GM12801 (cell line): ENCODE results near the gene NR5A1.

Experiments used
- CTCF ChIP-seq: IDR thresholded peaks from one replicate; pipeline ENCODE4 v1.5.1; 2011; ENCODE audit warnings: control low read depth; ENCODE audit not compliant: insufficient read length; ENCODE audit errors: extremely low read depth

NR5A1 gene

DNA sequence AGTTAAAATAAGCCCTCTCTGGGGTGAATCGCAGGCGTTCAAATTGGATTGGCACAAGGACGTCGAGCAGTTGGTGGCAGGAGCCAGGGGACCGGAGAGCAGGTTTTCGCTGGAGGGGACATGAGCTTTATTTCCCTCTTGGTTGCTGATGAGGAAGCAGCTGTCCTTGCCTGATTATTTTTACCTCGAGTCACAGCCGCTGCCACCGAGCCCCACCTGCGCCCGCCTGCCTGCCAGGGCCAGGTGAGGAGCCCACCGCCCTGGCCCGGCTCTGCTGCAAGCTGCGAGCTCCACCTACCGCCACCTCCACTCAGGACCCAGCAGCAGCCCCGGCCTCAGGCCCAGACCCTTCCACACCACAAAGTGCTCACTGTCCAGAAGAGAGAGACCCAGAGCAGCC is 65.9 kb downstream of the NR5A1 start:
- no peak for TF ChIP-seq CTCF

DNA sequence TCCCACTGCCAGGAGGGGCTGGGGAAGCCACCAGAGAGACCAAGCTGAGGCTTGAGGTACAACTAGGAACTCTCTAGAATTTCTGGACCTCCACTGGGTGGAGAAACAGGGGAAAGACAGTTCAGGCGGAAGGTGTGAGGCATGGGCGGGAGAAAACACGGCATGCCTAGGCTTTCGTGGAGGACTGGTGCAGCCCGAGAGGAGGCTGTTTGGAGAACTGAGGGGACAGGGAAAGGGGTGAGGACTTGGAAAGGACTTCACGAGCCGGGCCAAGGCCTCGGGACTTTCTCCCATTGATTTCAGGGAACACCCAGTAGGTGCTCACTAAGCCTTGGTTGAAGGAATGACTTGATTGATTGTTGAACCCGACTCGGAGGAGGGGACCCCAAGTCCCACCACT is 66.4 kb downstream of the NR5A1 start:
- TF ChIP-seq CTCF, result no peak

DNA sequence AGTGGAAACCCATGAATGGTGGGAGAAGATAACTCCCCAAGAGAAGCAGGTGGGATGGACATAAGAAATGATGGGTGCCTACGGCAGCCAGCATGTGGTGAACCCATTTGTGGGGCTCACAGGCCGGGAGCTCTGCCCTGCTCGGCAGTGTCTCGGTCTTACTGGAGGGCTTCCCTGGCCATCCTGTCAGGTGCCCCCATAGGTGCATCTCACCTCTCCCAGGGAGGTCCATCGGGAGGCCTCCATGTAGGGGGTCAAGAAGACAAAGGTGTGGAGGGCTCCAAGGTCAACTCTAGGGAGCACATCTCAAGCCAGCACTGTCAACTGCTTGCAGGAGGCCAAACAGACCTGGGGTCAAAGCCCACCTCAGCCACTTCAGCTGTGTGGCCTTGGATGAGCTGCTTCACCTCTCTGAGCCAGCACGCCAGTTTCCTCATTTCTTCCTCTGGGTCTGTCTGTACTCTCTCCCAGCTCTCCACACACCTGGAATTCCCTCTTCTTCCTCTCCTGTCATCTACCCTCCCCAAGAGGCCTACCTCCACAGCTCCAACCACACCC is 67.4 kb downstream of the NR5A1 start:
- TF ChIP-seq CTCF, result no peak

- TF ChIP-seq CTCF, result no peak
These were observed 68.1 kb downstream of the NR5A1 start for GRCh38 chr9:124439086-124439485.

- TF ChIP-seq CTCF, result no peak
These were observed 69.1 kb downstream of the NR5A1 start for GRCh38 chr9:124438091-124438490.

GRCh38 chr9:124437086-124437485 is 70.1 kb downstream of the NR5A1 start:
- no peak for TF ChIP-seq CTCF

DNA sequence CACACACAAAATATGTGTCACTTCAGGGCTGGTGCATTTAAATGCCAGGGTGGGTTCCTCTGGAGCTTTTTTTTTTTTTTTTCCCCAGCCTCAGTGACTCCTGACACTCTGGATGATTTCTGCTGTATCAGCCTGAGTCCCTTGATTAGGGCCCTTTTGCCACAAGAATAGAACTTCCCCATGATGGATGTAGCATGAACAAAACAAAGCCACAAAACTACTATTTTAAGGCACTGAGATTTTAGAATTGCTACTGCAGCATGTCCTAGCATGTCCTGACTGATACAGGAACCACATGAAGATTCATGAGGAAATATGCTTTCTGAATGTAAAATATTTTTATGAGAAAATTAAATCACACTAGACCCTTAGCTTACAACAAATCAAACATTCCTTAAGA is 70.9 kb downstream of the NR5A1 start:
- TF ChIP-seq CTCF, result no peak
